ENCODE measurements around the gene VCL. TPM values are rescaled to one million over a fixed set of nuclear protein-coding genes. Genes with fewer than 3 reads are reported as not detected.

VCL gene
- total RNA-seq, 1 experiment from 2014 or later: 291 TPM

GRCh38 chr10:73971636-73972354 lies 26.1 kb upstream of the VCL start:
- Histone ChIP-seq H4K8ac (replicated peaks; ENCODE audit: insufficient read length, low read depth, low read length) (no peak overlapping the region), H3K27ac (ENCODE audit: insufficient read length, low read depth, low read length) (no peak overlapping the region), H2BK5ac (ENCODE audit: insufficient read length, low read length) (no peak overlapping the region), H3K23ac (ENCODE audit: insufficient read length, low read depth, low read length) (no peak overlapping the region), H2BK20ac (ENCODE audit: low read depth, low read length, poor library complexity, severe bottlenecking) (no peak overlapping the region), H3K4me1 (ENCODE audit: insufficient read depth, low read length) (peaks cover 9% of the 10 kb centered on the region; the same call in 1 of the 2 replicates), H2AFZ (ENCODE audit: low read length) (no peak overlapping the region), H3K4me2 (ENCODE audit: insufficient read depth, insufficient read length, low read length) (no peak overlapping the region), H4K20me1 (ENCODE audit: control insufficient read depth, insufficient read depth, insufficient read length) (no peaks in the 10 kb centered on the region), H3K79me1 (ENCODE audit: insufficient read depth, low read depth, low read length, poor library complexity, severe bottlenecking) (no peaks in the 10 kb centered on the region), H2BK12ac (ENCODE audit: insufficient read length, low read depth, low read length) (no peak overlapping the region), H2BK15ac (ENCODE audit: low read depth, low read length) (no peak overlapping the region), H3K56ac (ENCODE audit: insufficient read length, low read depth, low read length) (no peak overlapping the region), H3K79me2 (ENCODE audit: insufficient read depth, low read length) (no peaks in the 10 kb centered on the region), H3K18ac (ENCODE audit: insufficient read length, low read depth, low read length) (no peak overlapping the region), H2AK5ac (ENCODE audit: insufficient read length, low read length) (no peak overlapping the region), H2BK120ac (ENCODE audit: low read depth, low read length, poor library complexity, severe bottlenecking) (no peak overlapping the region), H3K4ac (ENCODE audit: low read depth, low read length) (no peak overlapping the region), H3K9me3 (ENCODE audit: control insufficient read depth, low read depth, low read length) (no peaks in the 10 kb centered on the region), H3T11ph (ENCODE audit: low read length) (no peak overlapping the region), H4K5ac (ENCODE audit: insufficient read length, low read depth, low read length) (no peak overlapping the region), H3K27me3 (ENCODE audit: insufficient read depth, low read length) (no peaks in the 10 kb centered on the region), H3K14ac (ENCODE audit: insufficient read depth, low read length) (no peak overlapping the region), H3K23me2 (ENCODE audit: insufficient read length, low read depth, low read length, poor library complexity, severe bottlenecking) (no peaks in the 10 kb centered on the region), H3K9ac (ENCODE audit: extremely low read depth, insufficient read length, low read length) (no peak overlapping the region), H4K91ac (ENCODE audit: insufficient read length, low read depth, low read length) (no peak overlapping the region)
- peaks cover 4 to 8% of the 10 kb centered on the region in 2 experiments; a peak in 4 of 5 replicates for H3K9me3 Mint-ChIP-seq
- peaks cover 33 to 46% of the 10 kb centered on the region in 2 experiments for H3K4me1 Mint-ChIP-seq
- TF ChIP-seq CTCF (conservative IDR thresholded peaks at IDR 0.05): no peak
- no peak for DNase-seq
- no peaks in the 10 kb centered on the region for H3K27me3 Mint-ChIP-seq (ENCODE audit: low read depth)
- H3K36me3 Mint-ChIP-seq (ENCODE audit: insufficient read depth in 1 of 3, low read depth in 3 of 3): peaks cover 0 to 9% (median 2%) of the 10 kb centered on the region in 3 experiments; a peak in 2 of 7 replicates
- H3K27ac Mint-ChIP-seq: no peak overlapping the region; a peak in 1 of 7 replicates
- no CpG with 5 or more reads among the region's 2 CpGs for WGBS (ENCODE audit: extremely low coverage, insufficient read length, low lambda C conversion rate)
- no peak overlapping the region for H3K4me3 Mint-ChIP-seq

Data from H9 (cell line).